Cerebellar cortex (tissue), 1 donor: ENCODE results near the gene PIK3R1.
A peak's percentile ranks its signal among the peaks of the same experiment; 100 is the strongest.

Experiments used
- DNase-seq: peaks from one replicate; pipeline ENCODE4 v3.0.0-alpha.2; 2015; ENCODE audit warnings: low spot score

PIK3R1 gene

GRCh38 chr5:68252673-68253623, 37.4 kb downstream of the PIK3R1 start:
- peak; percentile 85 for DNase-seq

- no peak for DNase-seq
Observed at GRCh38 chr5:68253624-68254585, 38.3 kb downstream of the PIK3R1 start.

GRCh38 chr5:68254810-68255209, 39.3 kb downstream of the PIK3R1 start:
- DNase-seq, result no peak

GRCh38 chr5:68255305-68256120, 40.0 kb downstream of the PIK3R1 start:
- DNase-seq, result no peak

GRCh38 chr5:68257210-68257609, 41.7 kb downstream of the PIK3R1 start:
- DNase-seq, result no peak

- DNase-seq, result peak; percentile 70
Observed at GRCh38 chr5:68258531-68258930, 43.0 kb downstream of the PIK3R1 start.

- DNase-seq, result no peak
Observed at GRCh38 chr5:68259700-68260099, 44.1 kb downstream of the PIK3R1 start.

GRCh38 chr5:68260467-68260866, 44.9 kb downstream of the PIK3R1 start:
- DNase-seq, result no peak

- peak; percentile 57 for DNase-seq
Observed at GRCh38 chr5:68261169-68261568, 45.6 kb downstream of the PIK3R1 start.

GRCh38 chr5:68261569-68262065, 46.1 kb downstream of the PIK3R1 start:
- DNase-seq, result no peak

- DNase-seq, result no peak
Observed at GRCh38 chr5:68264024-68264956, 48.7 kb downstream of the PIK3R1 start.

GRCh38 chr5:68265347-68265746, 49.8 kb downstream of the PIK3R1 start:
- no peak for DNase-seq

GRCh38 chr5:68265822-68266395, 50.4 kb downstream of the PIK3R1 start:
- no peak for DNase-seq

- no peak for DNase-seq
Observed at GRCh38 chr5:68266457-68266856, 50.9 kb downstream of the PIK3R1 start.

GRCh38 chr5:68267066-68267465, 51.5 kb downstream of the PIK3R1 start:
- DNase-seq, result no peak

GRCh38 chr5:68268101-68268851, 52.7 kb downstream of the PIK3R1 start:
- no peak for DNase-seq

- no peak for DNase-seq
Observed at GRCh38 chr5:68268852-68269130, 53.2 kb downstream of the PIK3R1 start.

GRCh38 chr5:68269820-68270219, 54.3 kb downstream of the PIK3R1 start:
- DNase-seq, result no peak

GRCh38 chr5:68270399-68270975, 54.9 kb downstream of the PIK3R1 start:
- no peak for DNase-seq
